Esophagus muscularis mucosa (tissue), 3 donors: ENCODE data around the gene TMEM9B.

Experiments used
- CTCF ChIP-seq, 3 experiments: fragments of 200-600 bp in 2 of 3; fragments of 450-650 bp in 1 of 3; sonication (generic) in 2 of 3; IDR thresholded peaks; one replicate each; pipeline ENCODE4 v1.5.1; 2017 to 2019; ENCODE audit warnings: antibody characterized with exemption in 3 of 3, mild to moderate bottlenecking in 2 of 3, moderate library complexity in 1 of 3
- POLR2A ChIP-seq: fragments of 450-650 bp; IDR thresholded peaks from one replicate; pipeline ENCODE4 v1.6.1; 2017; ENCODE audit warnings: antibody characterized with exemption, moderate library complexity, mild to moderate bottlenecking, low read depth
- POLR2AphosphoS5 ChIP-seq, 2 donors: sonication (generic); formaldehyde crosslinking; IDR thresholded peaks; one replicate each; pipeline ENCODE4 v1.6.1; 2017; ENCODE audit warnings: antibody characterized with exemption in 2 of 2

- TF ChIP-seq POLR2AphosphoS5 (IDR thresholded peaks at IDR 0.05): no peak
- TF ChIP-seq CTCF (IDR thresholded peaks at IDR 0.05): no peak
- no peak for TF ChIP-seq POLR2A
These were observed 37.0 kb downstream of the TMEM9B start for GRCh38 chr11:8927233-8927632.
